Cardiac septum (tissue), 1 donor: ENCODE measurements around the gene PSORS1C1. TPM values are rescaled to one million over a fixed set of nuclear protein-coding genes. Genes with fewer than 3 reads are reported as not detected.

Source experiments
- total RNA-seq: library from RNA; stranded (reverse); fragmentation: NEBNext Ultra II Directional; extraction: Animal tissue kit (Norgen Biotek cat#: 25700); gene quantifications from one replicate; pipeline ENCODE4 v1.2.1, GENCODE V29; 2021
- donor health status: DM: no; HTN: no; CAD: no.

Gene PSORS1C1
- total RNA-seq, 1 donor from 2014 or later = 3.9 TPM

Other genes with a start within 250 kb of the PSORS1C1 start
- 61.4 TPM for gene DDR1, start 230.3 kb upstream of the PSORS1C1 start, total RNA-seq
- gene GTF2H4, start 206.6 kb upstream of the PSORS1C1 start, total RNA-seq = 16.0 TPM
- gene VARS2, start 200.6 kb upstream of the PSORS1C1 start, total RNA-seq = 24.7 TPM
- gene SFTA2, start 182.6 kb upstream of the PSORS1C1 start, total RNA-seq = not detected
- not detected for gene MUCL3, start 173.8 kb upstream of the PSORS1C1 start, total RNA-seq
- not detected for gene MUC21, start 131.1 kb upstream of the PSORS1C1 start, total RNA-seq
- gene MUC22, start 104.3 kb upstream of the PSORS1C1 start, total RNA-seq = not detected
- not detected for gene C6orf15, start 2.2 kb upstream of the PSORS1C1 start, total RNA-seq
- not detected for gene CDSN, start 5.6 kb downstream of the PSORS1C1 start, total RNA-seq
- not detected for gene PSORS1C2, start 24.3 kb downstream of the PSORS1C1 start, total RNA-seq
- 11.1 TPM for gene CCHCR1, start 43.0 kb downstream of the PSORS1C1 start, total RNA-seq
- gene TCF19, start 43.8 kb downstream of the PSORS1C1 start, total RNA-seq = 2.4 TPM
- gene POU5F1, start 55.9 kb downstream of the PSORS1C1 start, total RNA-seq = 1.0 TPM
- gene HLA-C, start 157.3 kb downstream of the PSORS1C1 start, total RNA-seq = 237 TPM
- gene HLA-B, start 242.4 kb downstream of the PSORS1C1 start, total RNA-seq = 409 TPM